ENCODE measurements around the gene IFI27L1. TPM values are rescaled to one million over a fixed set of nuclear protein-coding genes. Genes with fewer than 3 reads are reported as not detected.

IFI27L1 gene
- total RNA-seq, 1 donor from 2014 or later: 14.0 TPM

DNA sequence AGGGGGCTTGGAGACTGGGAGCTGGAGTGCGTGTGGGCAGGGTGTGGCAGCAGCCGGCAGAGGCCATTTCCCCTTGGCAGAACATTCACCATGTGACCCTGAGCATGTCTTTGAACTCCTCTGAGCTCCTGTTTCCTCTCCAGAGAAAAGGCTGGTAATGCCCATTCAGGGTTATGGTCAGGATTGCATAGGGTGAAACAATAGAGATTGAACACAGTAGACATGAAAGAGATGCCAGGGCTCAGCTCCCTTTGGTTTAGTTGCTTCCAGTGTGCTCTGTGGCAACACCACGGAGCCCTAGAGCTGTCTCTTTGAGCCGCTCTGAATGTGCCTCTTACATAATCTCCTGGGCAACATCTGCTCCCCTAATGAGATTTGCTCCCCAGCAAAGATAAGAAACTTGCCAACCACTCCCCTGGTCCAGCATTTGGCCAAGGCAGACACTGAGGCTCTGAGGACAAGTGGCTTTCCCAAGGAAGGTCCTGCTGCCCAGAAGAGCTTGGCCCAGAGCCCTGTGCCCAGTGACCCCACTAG is 34.0 kb downstream of the IFI27L1 start:
- DNase-seq: peak; percentile 60

- no peak for DNase-seq
These were observed 34.5 kb downstream of the IFI27L1 start for GRCh38 chr14:94115631-94116030.

DNA sequence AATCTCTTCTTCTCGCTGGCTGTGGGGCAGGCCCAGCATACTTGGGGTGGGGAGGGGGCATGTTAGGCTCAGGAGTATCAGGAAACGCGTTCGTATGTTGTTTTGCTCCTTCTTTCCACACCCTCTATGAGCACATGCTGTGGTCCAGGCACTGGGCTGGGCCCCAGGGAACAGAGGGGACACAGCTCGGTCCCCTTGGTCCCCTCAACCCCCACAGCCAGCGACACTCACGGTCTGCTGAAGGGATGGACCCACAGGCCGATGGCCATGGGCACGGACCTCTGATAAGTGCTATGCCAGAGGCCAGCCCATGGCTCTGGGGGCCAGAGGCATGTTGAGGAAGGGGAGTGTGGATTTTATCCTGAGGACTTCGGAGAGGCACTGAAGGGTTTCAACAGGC is 35.6 kb downstream of the IFI27L1 start:
- no peak for DNase-seq

GRCh38 chr14:94117856-94118255 is 36.7 kb downstream of the IFI27L1 start:
- DNase-seq: no peak

DNA sequence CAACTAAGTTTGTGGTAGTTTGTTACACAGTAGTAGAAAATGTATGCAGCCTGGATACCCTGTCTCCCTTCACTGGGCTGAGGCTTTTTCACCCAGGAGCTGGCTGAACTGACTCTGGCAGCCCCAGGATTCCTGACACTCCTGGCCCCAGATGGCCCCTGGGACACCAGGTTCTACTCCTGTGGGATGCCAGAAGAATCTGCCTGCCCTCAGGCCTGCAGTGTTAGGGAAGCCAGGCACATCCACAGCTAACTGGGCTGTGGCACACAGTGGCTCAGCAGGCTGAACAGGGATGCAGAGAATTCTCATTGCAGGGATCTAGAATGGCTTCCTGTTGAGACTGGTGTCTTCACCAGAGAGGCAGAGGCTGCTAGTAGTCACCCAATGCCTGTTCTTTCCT is 38.0 kb downstream of the IFI27L1 start:
- DNase-seq: no peak

- no peak for DNase-seq
These were observed 39.7 kb downstream of the IFI27L1 start for GRCh38 chr14:94120667-94121340.

- no peak for DNase-seq
These were observed 40.4 kb downstream of the IFI27L1 start for GRCh38 chr14:94121485-94121884.

DNA sequence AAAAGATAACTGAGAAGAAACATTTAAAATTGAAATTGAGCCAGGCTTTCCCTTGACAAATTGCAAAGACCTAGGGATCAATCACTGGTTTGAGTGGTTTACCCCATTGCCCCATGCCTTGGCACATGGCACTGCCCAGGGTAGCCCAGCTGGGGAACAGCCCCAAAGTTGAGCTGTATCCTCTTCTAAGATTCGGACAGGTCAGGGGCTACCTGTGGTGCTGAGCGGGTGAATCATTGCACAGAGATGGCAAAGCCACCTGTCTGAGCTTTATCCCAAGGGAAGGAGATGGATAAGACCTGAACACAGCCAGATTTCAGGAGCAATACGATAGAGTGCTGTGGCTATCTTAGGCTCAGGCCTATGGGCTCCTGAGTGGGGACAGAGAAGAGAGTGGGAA is 41.3 kb downstream of the IFI27L1 start:
- DNase-seq: no peak

DNA sequence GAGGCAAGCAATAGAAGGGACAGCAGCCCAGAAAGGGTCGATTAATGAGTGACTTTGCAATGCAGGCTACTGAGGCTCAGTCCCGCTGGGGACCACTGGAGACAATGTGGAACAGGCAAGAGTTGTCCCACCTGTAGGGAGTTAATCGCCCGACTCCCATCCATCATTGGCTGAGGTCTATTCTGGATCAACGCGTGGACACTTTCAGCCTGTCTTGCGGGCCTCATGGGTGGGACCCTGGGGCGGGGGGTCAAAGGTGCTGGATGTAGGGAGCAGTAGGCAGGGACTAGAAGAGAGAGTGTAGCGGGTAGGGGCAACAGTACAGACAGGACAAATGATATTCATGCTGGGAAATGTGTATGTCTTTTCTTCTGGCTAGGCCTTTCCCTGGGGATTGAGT is 42.2 kb downstream of the IFI27L1 start:
- DNase-seq: no peak

DNA sequence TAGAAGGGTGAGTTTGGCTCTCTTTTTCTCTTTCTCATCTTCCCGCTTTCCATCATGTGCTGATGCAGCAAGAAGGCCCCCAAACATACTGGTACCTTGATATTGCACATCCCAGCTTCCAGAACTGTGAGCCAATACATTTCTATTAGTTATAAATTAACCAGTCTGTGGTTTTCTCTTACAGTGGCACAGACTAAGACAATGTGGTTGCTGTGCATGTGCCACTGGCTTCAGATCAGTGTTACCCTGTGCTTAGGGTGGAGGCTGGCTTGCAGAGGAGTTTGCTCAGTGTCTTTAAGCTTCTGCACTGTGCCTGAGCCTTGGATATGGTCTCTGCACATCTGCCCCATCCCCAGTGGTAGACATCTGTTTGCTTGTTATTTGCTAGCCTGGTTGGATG is 42.8 kb downstream of the IFI27L1 start:
- DNase-seq: no peak

DNA sequence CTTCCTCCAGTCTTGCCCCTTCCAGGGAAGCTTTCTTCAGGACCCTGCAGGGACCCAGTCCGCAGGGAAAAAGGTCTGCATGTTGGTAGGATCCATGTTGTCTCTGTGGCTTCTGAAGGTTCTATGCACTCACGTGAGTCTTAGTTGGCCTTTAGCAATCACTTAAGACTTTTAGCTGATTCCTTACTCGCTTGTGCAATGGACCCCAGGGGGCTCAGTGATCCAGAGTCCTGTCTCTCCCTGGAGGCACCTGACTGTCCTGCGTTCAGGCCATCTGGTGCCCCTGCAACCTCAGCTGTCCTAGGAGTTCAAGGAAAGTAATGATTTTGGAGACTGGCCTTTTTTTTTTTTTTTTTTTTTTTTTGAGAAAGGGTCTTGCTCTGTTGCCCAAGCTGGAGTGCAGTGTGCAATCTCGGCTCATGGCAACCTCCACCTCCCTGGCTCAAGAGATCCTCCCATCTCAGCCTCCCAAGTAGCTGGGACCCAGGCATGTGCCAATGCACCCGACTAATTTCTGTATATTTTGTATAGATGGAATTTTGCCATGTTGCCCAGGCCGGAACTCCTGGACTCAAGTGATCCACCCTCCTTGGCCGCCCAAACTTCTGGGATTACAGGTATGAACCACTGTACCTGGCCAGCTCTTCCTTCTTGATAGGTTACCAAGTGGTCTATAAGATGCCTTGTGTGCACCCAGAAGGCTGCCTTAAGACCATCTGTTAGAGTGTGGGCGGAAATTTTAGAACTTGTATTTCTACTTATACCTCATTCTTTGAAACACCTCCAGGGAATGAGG is 43.7 kb downstream of the IFI27L1 start:
- DNase-seq: no peak

- no peak for DNase-seq
These were observed 44.7 kb downstream of the IFI27L1 start for GRCh38 chr14:94125659-94126418.

GRCh38 chr14:94126419-94126677 is 45.2 kb downstream of the IFI27L1 start:
- DNase-seq: no peak

- no peak for DNase-seq
These were observed 45.7 kb downstream of the IFI27L1 start for GRCh38 chr14:94126800-94127199.

GRCh38 chr14:94127330-94127729 is 46.2 kb downstream of the IFI27L1 start:
- DNase-seq: no peak

DNA sequence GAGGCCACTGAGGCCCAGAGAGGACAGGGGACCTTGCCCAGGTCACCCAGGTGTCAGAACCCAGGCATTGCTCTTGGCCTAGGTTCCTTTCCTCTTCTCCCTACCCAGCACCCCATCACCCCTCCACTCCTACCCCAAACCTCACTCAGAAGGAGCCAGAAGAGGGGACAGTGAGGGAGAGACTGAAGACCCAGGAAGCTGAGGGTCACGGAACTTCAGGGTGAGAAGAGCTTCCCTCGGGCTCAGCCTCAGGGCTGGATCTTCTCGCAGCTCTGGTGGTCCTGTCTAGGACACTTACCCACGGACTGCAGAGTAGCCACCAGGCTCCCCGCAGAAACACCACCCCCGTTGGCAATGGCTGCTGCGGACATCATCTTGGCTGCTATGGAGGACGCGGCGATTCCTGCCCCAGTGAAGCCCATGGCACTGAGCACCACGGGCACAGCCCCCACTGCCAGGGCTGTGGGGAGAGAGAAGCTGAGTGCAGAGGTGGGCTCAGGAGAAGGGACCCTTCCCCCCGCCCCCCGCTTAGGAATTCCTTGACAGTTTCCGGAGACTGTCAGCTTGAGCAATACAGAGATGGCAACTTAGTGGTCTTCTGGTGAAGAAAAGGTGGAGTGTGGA is 47.2 kb downstream of the IFI27L1 start:
- DNase-seq: no peak

DNA sequence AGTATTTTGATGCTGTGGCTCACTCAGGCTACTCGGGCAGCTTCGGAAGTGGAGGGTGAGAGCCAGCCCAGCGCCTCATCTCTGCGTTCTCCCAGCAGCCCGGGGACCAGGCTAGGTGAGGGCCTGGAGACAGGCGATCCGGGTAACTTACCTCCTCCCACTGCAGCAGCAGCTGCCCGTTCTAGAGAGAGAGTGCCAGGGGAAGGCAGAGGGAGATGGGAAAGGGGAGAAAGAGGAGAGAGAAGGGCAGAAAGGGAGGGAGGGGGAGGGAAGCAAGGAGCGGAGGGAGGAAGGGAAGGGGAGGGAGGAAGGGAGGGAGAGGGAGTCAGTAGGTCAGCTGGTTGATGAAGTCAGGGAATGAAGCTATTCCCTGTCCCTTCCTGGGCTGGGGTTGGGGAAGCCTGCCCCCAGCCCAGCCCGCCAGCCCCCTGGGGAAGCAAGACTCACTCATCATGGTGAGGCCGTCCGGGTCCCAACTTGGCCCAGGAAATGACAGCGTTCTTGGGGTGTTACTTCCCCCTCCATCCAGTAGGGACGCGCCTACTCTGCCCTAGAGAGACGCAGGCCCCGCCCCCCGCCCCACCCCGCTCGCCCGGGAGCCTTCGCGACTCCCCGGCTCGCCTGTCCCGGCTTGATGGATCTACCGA is 48.1 kb downstream of the IFI27L1 start, which contains the start of gene IFI27L2:
IFI27L2 (minus strand) TSS at position 494 of the 647 bp plus-strand sequence; CDS start at position 454, 40 bp downstream.
- DNase-seq: peak; percentile 57

GRCh38 chr14:94129758-94130414 is 48.8 kb downstream of the IFI27L1 start:
- DNase-seq: peak; percentile 49

DNA sequence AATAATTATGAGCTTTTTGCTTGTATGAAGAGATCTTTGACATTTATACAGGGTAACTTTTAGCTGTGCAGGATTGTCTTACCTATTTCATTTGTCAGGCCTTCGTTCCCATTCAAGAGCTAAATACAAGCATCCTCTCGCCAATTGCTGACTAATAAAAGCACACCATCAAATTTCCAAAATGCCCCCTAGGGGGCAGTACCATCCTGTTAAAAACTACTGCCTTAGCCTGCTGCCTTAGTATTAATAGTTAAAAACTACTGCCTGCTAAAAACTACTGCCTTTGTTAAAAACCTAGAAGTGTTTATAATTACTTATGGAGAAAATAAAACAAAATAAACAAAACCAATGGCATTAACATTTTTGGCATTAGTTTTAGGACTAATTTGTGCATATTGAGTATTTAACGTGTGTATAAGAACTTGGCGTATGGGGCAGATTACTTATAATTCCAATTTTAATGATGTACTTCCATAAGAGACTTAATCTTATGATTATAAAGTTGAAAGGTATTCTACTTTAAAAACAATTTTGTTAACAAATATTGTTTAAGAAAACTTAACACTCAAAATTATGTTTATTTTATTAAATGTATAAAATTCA is 51.3 kb downstream of the IFI27L1 start:
- peak; percentile 78 for DNase-seq

DNA sequence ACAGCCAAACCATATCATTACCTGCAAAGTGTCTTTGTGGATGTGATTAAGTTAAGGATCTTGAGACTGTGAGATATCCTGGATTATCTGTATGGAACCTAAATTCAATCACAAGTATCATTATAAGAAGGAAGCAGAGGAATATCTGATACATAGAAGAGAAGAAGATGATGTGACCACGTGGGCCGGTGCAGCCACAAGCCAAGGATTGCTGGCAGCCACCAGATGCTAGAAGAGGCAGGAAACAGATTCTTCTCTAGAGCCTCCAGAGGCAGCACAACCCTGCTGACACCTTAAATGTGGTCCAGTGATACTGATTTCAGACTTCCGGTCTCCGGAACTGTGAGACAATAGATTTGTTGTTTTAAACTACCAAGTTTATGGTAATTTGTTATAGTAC is 54.4 kb downstream of the IFI27L1 start:
- no peak for DNase-seq

- DNase-seq: peak; percentile 90
These were observed 55.6 kb downstream of the IFI27L1 start for GRCh38 chr14:94136575-94137331.
